ENCODE data around the gene IFNG-AS1. TPM values are rescaled to one million over a fixed set of nuclear protein-coding genes. Genes with fewer than 3 reads are reported as not detected.

IFNG-AS1 gene
- total and polyA plus RNA-seq, 4 donors, result 0.42 to 0.54 TPM; not detected in 2

DNA sequence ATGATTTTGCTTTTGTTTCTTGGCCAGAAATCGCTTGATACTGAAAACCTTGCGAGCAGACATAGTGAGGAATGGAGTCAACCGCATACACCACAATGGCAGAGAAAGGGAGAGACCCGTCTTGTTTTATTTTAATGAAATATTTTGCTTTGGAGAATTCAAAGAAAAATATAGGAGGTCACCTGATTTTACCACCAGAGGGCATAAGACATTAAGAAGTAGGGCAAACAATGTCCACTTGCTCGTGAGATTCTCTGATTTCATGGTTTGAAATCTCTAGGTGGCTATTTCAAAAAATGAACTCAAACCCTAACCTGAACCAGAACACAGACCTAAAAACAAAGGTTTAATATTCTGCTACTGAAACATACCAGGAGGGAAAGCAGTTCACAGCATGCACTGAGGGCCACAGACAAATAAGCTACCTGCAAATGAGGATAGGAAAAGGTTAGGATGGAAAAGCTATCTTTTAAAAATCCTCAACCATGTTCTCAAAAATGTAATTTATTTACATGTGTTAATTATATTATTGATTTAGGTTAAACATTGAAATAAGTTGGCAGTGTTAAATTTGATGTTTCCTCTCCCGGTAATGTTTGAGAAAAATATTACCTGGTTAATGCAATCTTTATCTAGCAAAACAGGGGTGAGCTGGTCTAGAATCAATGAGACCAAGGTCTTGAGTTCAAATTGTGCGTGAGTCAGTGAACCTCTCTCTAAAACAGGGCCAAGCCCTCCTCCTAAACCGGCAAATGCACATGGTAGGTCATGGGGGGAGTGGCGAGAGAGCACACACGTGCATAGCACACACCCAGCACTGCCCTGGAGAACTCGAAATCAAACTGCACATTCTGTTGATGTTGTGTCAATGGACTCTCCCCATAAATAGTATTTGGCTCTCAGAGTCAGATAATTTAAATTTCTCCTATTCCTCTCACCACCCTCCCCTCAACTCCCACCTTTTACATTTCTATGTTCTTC lies 12.5 kb downstream of the IFNG-AS1 start:
- H3K4me3 ChIP-seq (ENCODE audit: low read length in 2 of 2), result no peak overlapping the region
- no peaks in the 10 kb centered on the region for H3K27me3 ChIP-seq (ENCODE audit: control insufficient read depth in 1 of 2, insufficient read depth in 2 of 2, low read length in 1 of 2)
- no peak for ATAC-seq (ENCODE audit: low FRiP score)
- no peak overlapping the region for H3K27ac ChIP-seq (ENCODE audit: low read depth in 1 of 2, low read length in 2 of 2)
- no peak for DNase-seq
- intact Hi-C loops (cut with DNase I), result no loop called here
- H3K9me3 ChIP-seq (ENCODE audit: control insufficient read depth, low read length), result no peaks in the 10 kb centered on the region
- no peaks in the 10 kb centered on the region for H3K4me1 ChIP-seq (ENCODE audit: control insufficient read depth in 1 of 2, insufficient read depth in 2 of 2, low read length in 2 of 2)
- H3K36me3 ChIP-seq (ENCODE audit: control insufficient read depth in 1 of 2, insufficient read depth in 2 of 2, low read length in 1 of 2), result no peaks in the 10 kb centered on the region
- 74 to 75% methylated on average over 11 of the region's 11 CpGs for WGBS, 2 donors

- Histone ChIP-seq H3K9me3 (ENCODE audit: control insufficient read depth, low read length) (no peaks in the 10 kb centered on the region), H3K36me3 (ENCODE audit: control insufficient read depth in 1 of 2, insufficient read depth in 2 of 2, low read length in 1 of 2) (no peaks in the 10 kb centered on the region), H3K4me1 (ENCODE audit: control insufficient read depth in 1 of 2, insufficient read depth in 2 of 2, low read length in 2 of 2) (no peaks in the 10 kb centered on the region), H3K4me3 (ENCODE audit: low read length in 2 of 2) (no peak overlapping the region), H3K27me3 (ENCODE audit: control insufficient read depth in 1 of 2, insufficient read depth in 2 of 2, low read length in 1 of 2) (no peaks in the 10 kb centered on the region), H3K27ac (ENCODE audit: low read depth in 1 of 2, low read length in 2 of 2) (no peak overlapping the region)
- no peak for ATAC-seq (ENCODE audit: low FRiP score)
- intact Hi-C loops (cut with DNase I), result no loop called here
- no peak for DNase-seq
- WGBS, 2 donors, result 93 to 94% methylated on average over 6 to 8 of the region's 8 CpGs
Observed at GRCh38 chr12:68003777-68004176, 14.5 kb downstream of the IFNG-AS1 start.

DNA sequence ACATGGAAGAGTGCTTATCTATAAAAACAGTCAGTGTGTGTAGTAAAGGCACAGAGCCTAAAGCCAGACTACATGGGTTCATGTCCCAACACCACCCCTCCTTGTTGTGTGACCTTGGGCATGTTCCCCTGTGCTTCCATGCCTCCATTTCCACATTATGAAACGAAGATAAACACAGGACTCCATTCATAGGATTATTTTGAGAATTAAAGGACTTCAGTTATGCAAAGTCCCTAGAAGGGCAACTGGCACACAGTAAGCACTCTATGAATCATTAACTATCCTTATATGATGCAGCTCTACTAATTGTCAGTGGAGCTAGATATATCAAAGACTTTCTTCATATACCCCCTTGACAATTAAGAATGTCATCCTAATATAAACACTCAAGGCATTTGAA lies 17.8 kb downstream of the IFNG-AS1 start:
- 75 to 83% methylated on average over 1 of the region's 1 CpG for WGBS, 2 donors
- no peaks in the 10 kb centered on the region for H3K4me1 ChIP-seq (ENCODE audit: control insufficient read depth in 1 of 2, insufficient read depth in 2 of 2, low read length in 2 of 2)
- intact Hi-C loops (cut with DNase I), result no loop called here
- H3K4me3 ChIP-seq (ENCODE audit: low read length in 2 of 2), result no peak overlapping the region
- no peak for ATAC-seq (ENCODE audit: low FRiP score)
- H3K27me3 ChIP-seq (ENCODE audit: control insufficient read depth in 1 of 2, insufficient read depth in 2 of 2, low read length in 1 of 2), result no peaks in the 10 kb centered on the region
- no peaks in the 10 kb centered on the region for H3K36me3 ChIP-seq (ENCODE audit: control insufficient read depth in 1 of 2, insufficient read depth in 2 of 2, low read length in 1 of 2)
- no peak overlapping the region for H3K27ac ChIP-seq (ENCODE audit: low read depth in 1 of 2, low read length in 2 of 2)
- no peaks in the 10 kb centered on the region for H3K9me3 ChIP-seq (ENCODE audit: control insufficient read depth, low read length)
- DNase-seq, result no peak

- ATAC-seq (ENCODE audit: low FRiP score) (no peak), DNase-seq (no peak)
- intact Hi-C loops (cut with DNase I), result no loop called here
Observed at GRCh38 chr12:68007466-68007865, 18.2 kb downstream of the IFNG-AS1 start.

GRCh38 chr12:68011206-68011881 lies 22.1 kb downstream of the IFNG-AS1 start:
- Histone ChIP-seq H3K36me3 (ENCODE audit: control insufficient read depth in 1 of 2, insufficient read depth in 2 of 2, low read length in 1 of 2) (no peaks in the 10 kb centered on the region), H3K4me1 (ENCODE audit: control insufficient read depth in 1 of 2, insufficient read depth in 2 of 2, low read length in 2 of 2) (no peaks in the 10 kb centered on the region), H3K4me3 (ENCODE audit: low read length in 2 of 2) (no peak overlapping the region), H3K27ac (ENCODE audit: low read depth in 1 of 2, low read length in 2 of 2) (no peak overlapping the region), H3K27me3 (ENCODE audit: control insufficient read depth in 1 of 2, insufficient read depth in 2 of 2, low read length in 1 of 2) (no peaks in the 10 kb centered on the region), H3K9me3 (ENCODE audit: control insufficient read depth, low read length) (no peaks in the 10 kb centered on the region)
- intact Hi-C loops (cut with DNase I), result no loop called here
- no peak for ATAC-seq (ENCODE audit: low FRiP score)
- no peak for DNase-seq
- 80 to 88% methylated on average over 6 of the region's 6 CpGs for WGBS, 2 donors

More at GRCh38 chr12:68007466-68007865, 18.2 kb downstream of the IFNG-AS1 start:
- Histone ChIP-seq H3K36me3 (ENCODE audit: control insufficient read depth in 1 of 2, insufficient read depth in 2 of 2, low read length in 1 of 2) (no peaks in the 10 kb centered on the region), H3K9me3 (ENCODE audit: control insufficient read depth, low read length) (no peaks in the 10 kb centered on the region), H3K27ac (ENCODE audit: low read depth in 1 of 2, low read length in 2 of 2) (no peak overlapping the region), H3K4me1 (ENCODE audit: control insufficient read depth in 1 of 2, insufficient read depth in 2 of 2, low read length in 2 of 2) (no peaks in the 10 kb centered on the region), H3K27me3 (ENCODE audit: control insufficient read depth in 1 of 2, insufficient read depth in 2 of 2, low read length in 1 of 2) (no peaks in the 10 kb centered on the region), H3K4me3 (ENCODE audit: low read length in 2 of 2) (no peak overlapping the region)

DNA sequence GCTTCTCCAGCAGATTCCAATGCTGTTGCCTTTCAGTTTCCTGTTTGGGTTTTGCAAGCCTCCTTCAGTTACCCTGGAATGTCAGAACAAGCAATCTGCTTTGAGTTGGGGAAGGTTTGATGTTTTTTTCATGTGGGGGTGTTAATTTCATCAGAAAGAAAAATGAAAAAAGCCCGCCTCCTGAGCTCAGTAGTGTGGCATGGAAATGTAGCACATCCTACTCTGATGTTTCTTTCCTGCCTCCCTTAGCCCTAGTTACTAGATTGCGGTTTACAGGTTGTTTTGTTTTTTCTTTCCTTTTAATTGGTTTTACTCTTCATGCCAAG lies 22.6 kb downstream of the IFNG-AS1 start:
- Histone ChIP-seq H3K4me1 (ENCODE audit: control insufficient read depth in 1 of 2, insufficient read depth in 2 of 2, low read length in 2 of 2) (no peaks in the 10 kb centered on the region), H3K4me3 (ENCODE audit: low read length in 2 of 2) (no peak overlapping the region), H3K36me3 (ENCODE audit: control insufficient read depth in 1 of 2, insufficient read depth in 2 of 2, low read length in 1 of 2) (no peaks in the 10 kb centered on the region), H3K27me3 (ENCODE audit: control insufficient read depth in 1 of 2, insufficient read depth in 2 of 2, low read length in 1 of 2) (no peaks in the 10 kb centered on the region), H3K9me3 (ENCODE audit: control insufficient read depth, low read length) (no peaks in the 10 kb centered on the region), H3K27ac (ENCODE audit: low read depth in 1 of 2, low read length in 2 of 2) (no peak overlapping the region)
- 88 to 95% methylated on average over 2 of the region's 2 CpGs for WGBS, 2 donors
- intact Hi-C loops (cut with DNase I), result no loop called here
- ATAC-seq (ENCODE audit: low FRiP score), result no peak
- no peak for DNase-seq

DNA sequence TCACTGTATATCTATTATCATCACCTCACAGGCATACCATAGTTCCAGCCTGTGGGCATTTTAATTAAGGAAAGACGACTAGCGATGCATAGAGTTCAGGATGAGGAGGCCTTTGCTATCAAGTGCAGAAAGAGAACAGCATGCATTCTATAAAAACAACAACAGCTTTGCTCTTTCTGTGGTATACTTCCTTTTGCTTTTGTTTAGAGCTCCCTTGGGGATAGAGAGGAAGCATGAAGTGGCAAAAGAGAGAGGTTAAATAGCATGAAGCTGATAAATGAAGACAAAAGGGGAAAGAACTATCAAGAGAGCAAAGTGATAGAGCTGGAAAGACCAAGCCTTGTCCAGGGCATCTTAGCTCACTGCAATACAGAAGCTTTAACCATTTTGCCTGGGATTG lies 23.5 kb downstream of the IFNG-AS1 start:
- WGBS, 2 donors, result 89 to 91% methylated on average over 2 of the region's 2 CpGs
- intact Hi-C loops (cut with DNase I), result no loop called here
- Histone ChIP-seq H3K27ac (ENCODE audit: low read depth in 1 of 2, low read length in 2 of 2) (no peak overlapping the region), H3K4me1 (ENCODE audit: control insufficient read depth in 1 of 2, insufficient read depth in 2 of 2, low read length in 2 of 2) (no peaks in the 10 kb centered on the region), H3K36me3 (ENCODE audit: control insufficient read depth in 1 of 2, insufficient read depth in 2 of 2, low read length in 1 of 2) (no peaks in the 10 kb centered on the region), H3K9me3 (ENCODE audit: control insufficient read depth, low read length) (no peaks in the 10 kb centered on the region), H3K27me3 (ENCODE audit: control insufficient read depth in 1 of 2, insufficient read depth in 2 of 2, low read length in 1 of 2) (no peaks in the 10 kb centered on the region), H3K4me3 (ENCODE audit: low read length in 2 of 2) (no peak overlapping the region)
- DNase-seq (no peak), ATAC-seq (ENCODE audit: low FRiP score) (no peak)

DNA sequence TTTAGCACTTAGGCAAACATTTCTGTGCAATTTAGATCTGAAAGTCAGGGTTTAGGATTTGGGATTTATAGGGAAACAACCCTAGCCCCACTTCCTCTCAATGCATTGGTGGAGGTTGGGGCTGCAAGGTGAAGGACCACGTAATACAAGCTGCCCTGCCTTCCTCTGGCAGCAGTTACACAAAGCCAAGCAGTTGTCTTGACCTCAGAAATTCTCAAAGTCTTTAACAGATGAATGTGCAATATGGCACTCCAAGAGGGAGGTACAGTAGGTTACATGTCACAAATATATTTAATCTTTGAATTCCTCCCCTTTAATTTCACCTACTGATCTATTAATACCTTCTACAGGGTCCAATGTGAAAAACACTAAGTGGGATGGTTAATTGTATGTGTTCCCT lies 23.9 kb downstream of the IFNG-AS1 start:
- Histone ChIP-seq H3K9me3 (ENCODE audit: control insufficient read depth, low read length) (no peaks in the 10 kb centered on the region), H3K36me3 (ENCODE audit: control insufficient read depth in 1 of 2, insufficient read depth in 2 of 2, low read length in 1 of 2) (no peaks in the 10 kb centered on the region), H3K4me1 (ENCODE audit: control insufficient read depth in 1 of 2, insufficient read depth in 2 of 2, low read length in 2 of 2) (no peaks in the 10 kb centered on the region), H3K27me3 (ENCODE audit: control insufficient read depth in 1 of 2, insufficient read depth in 2 of 2, low read length in 1 of 2) (no peaks in the 10 kb centered on the region), H3K4me3 (ENCODE audit: low read length in 2 of 2) (no peak overlapping the region), H3K27ac (ENCODE audit: low read depth in 1 of 2, low read length in 2 of 2) (no peak overlapping the region)
- intact Hi-C loops (cut with DNase I), result no loop called here
- ATAC-seq (ENCODE audit: low FRiP score) (no peak), DNase-seq (no peak)
- 74 to 75% methylated on average over 1 of the region's 1 CpG for WGBS, 2 donors

- DNase-seq (no peak), ATAC-seq (ENCODE audit: low FRiP score) (no peak)
- no peaks in the 10 kb centered on the region for H3K4me1 ChIP-seq (ENCODE audit: control insufficient read depth in 1 of 2, insufficient read depth in 2 of 2, low read length in 2 of 2)
- no peak overlapping the region for H3K27ac ChIP-seq (ENCODE audit: low read depth in 1 of 2, low read length in 2 of 2)
- intact Hi-C loops (cut with DNase I), result no loop called here
- no peaks in the 10 kb centered on the region for H3K36me3 ChIP-seq (ENCODE audit: control insufficient read depth in 1 of 2, insufficient read depth in 2 of 2, low read length in 1 of 2)
- no peaks in the 10 kb centered on the region for H3K9me3 ChIP-seq (ENCODE audit: control insufficient read depth, low read length)
- WGBS, 2 donors, result 93 to 95% methylated on average over 4 of the region's 4 CpGs
- no peaks in the 10 kb centered on the region for H3K27me3 ChIP-seq (ENCODE audit: control insufficient read depth in 1 of 2, insufficient read depth in 2 of 2, low read length in 1 of 2)
- H3K4me3 ChIP-seq (ENCODE audit: low read length in 2 of 2), result no peak overlapping the region
Observed at GRCh38 chr12:68016136-68016535, 26.9 kb downstream of the IFNG-AS1 start.

All from aorta (tissue), 5 donors.